Keratinocyte (primary cell): ENCODE results near the gene C14orf119. TPM values are rescaled to one million over a fixed set of nuclear protein-coding genes. Genes with fewer than 3 reads are reported as not detected.

Experiments
- DNase-seq: peaks from one replicate; pipeline ENCODE4 v3.0.0-alpha.2; 2011; ENCODE audit warnings: low read depth, missing footprints, low spot score
- FAIRE-seq: peaks from 2 replicates; lab custom pipeline; 2011; peaks lifted over from hg19 to GRCh38; lab: Jason Lieb, UNC
- H2AFZ ChIP-seq: 2 replicates; pipeline ENCODE4 v1.6.0; 2012; ENCODE audit warnings: low read length, control low read depth, inconsistent platforms; ENCODE audit not compliant: control insufficient read depth
- H3K27ac ChIP-seq: 2 replicates; pipeline ENCODE4 v1.5.1; 2011; ENCODE audit warnings: low read length; ENCODE audit not compliant: control insufficient read depth, insufficient read depth
- H3K27me3 ChIP-seq: 3 replicates; pipeline ENCODE4 v1.6.0; 2011; ENCODE audit warnings: low read length; ENCODE audit not compliant: control insufficient read depth, insufficient read depth; ENCODE audit errors: extremely low read depth
- H3K36me3 ChIP-seq, 2 experiments: 2 replicates in 1 of 2; 3 replicates in 1 of 2; pipeline ENCODE4 v1.5.1; 2011; ENCODE audit warnings: low read length in 2 of 2, mild to moderate bottlenecking in 1 of 2; ENCODE audit not compliant: control insufficient read depth in 2 of 2, insufficient read depth in 2 of 2; ENCODE audit errors: extremely low read depth in 1 of 2
- H3K4me1 ChIP-seq: 3 replicates; pipeline ENCODE4 v1.5.1; 2011; ENCODE audit warnings: low read length; ENCODE audit not compliant: control insufficient read depth, insufficient read depth; ENCODE audit errors: extremely low read depth
- H3K4me2 ChIP-seq: 3 replicates; pipeline ENCODE4 v1.6.0; 2011; ENCODE audit warnings: low read depth, low read length; ENCODE audit not compliant: control insufficient read depth, insufficient read depth; ENCODE audit errors: extremely low read depth
- H3K4me3 ChIP-seq, 3 experiments: fragments of 200-600 bp in 1 of 3; sonication (generic) in 1 of 3; 2 replicates in 2 of 3; 3 replicates in 1 of 3; pipeline ENCODE4 v1.5.1; 2011 to 2016; ENCODE audit warnings: low read length in 3 of 3, mild to moderate bottlenecking in 3 of 3, control low read depth in 2 of 3, inconsistent platforms in 1 of 3, low read depth in 1 of 3, mixed read lengths in 1 of 3, mixed run types in 1 of 3, moderate library complexity in 1 of 3; ENCODE audit not compliant: control insufficient read depth in 2 of 3, insufficient read depth in 2 of 3; ENCODE audit errors: extremely low read depth in 1 of 3
- H3K79me2 ChIP-seq: 2 replicates; pipeline ENCODE4 v1.6.0; 2012; ENCODE audit warnings: low read length; ENCODE audit not compliant: control insufficient read depth, insufficient read depth
- H3K9ac ChIP-seq: 3 replicates; pipeline ENCODE4 v1.6.0; 2011; ENCODE audit warnings: low read length; ENCODE audit not compliant: control insufficient read depth, insufficient read depth; ENCODE audit errors: extremely low read depth
- H3K9me1 ChIP-seq: 3 replicates; pipeline ENCODE4 v1.6.0; 2011; ENCODE audit warnings: low read length; ENCODE audit not compliant: control insufficient read depth, insufficient read depth; ENCODE audit errors: extremely low read depth
- H3K9me3 ChIP-seq: 2 replicates; pipeline ENCODE4 v1.5.1; 2012; ENCODE audit warnings: low read depth, low read length; ENCODE audit not compliant: control insufficient read depth
- H4K20me1 ChIP-seq: 3 replicates; pipeline ENCODE4 v1.6.0; 2011; ENCODE audit warnings: low read length; ENCODE audit not compliant: control insufficient read depth, insufficient read depth; ENCODE audit errors: extremely low read depth
- EZH2 ChIP-seq: IDR thresholded peaks from one replicate; pipeline ENCODE4 v1.6.1; 2012; ENCODE audit warnings: inconsistent platforms, mild to moderate bottlenecking, low read length, moderate library complexity
- dilution Hi-C: fragments of 300-500 bp; cut with MboI; formaldehyde crosslinking; loops from one replicate; pipeline ENCODE4 v1.7.0; 2020; ENCODE audit warnings: low sequenced_read_pairs; ENCODE audit not compliant: extremely low pct_ligation_motif_present
- polyA plus RNA-seq, 5 experiments: library from polyadenylated mRNA; depleted of rRNA in 3 of 5; stranded (reverse) in 3 of 5; stranded (forward) in 1 of 5; unstranded in 1 of 5; fragments of >200 nt; gene quantifications; 1 replicate in 1 of 5; 2 replicates in 3 of 5; 3 replicates in 1 of 5; pipeline versions ENCODE4 v1.2.1 to v1.2.3, GENCODE V29; 2011 to 2012; ENCODE audit warnings: missing spikeins in 2 of 5, low read depth in 1 of 5, low replicate concordance in 1 of 5
- TF ChIP-seq, protein P1 (sequence below), 3 experiments: IDR thresholded peaks in 1 of 3; conservative IDR thresholded peaks in 1 of 3; optimal IDR thresholded peaks in 1 of 3; 2 replicates in 2 of 3; 3 replicates in 1 of 3; pipeline versions ENCODE3 to v1.5.1; 2011; ENCODE audit warnings: low read length in 3 of 3, mild to moderate bottlenecking in 3 of 3, moderate library complexity in 2 of 3, control low read depth in 1 of 3, inconsistent platforms in 1 of 3; ENCODE audit not compliant: insufficient read depth in 2 of 3; ENCODE audit errors: extremely low read depth in 1 of 3

The C14orf119 gene
- polyA plus RNA-seq, 1 donor (not counting 4 experiments of a cell fraction or from before 2014, with no cell fraction given): 73.7 TPM

DNA sequence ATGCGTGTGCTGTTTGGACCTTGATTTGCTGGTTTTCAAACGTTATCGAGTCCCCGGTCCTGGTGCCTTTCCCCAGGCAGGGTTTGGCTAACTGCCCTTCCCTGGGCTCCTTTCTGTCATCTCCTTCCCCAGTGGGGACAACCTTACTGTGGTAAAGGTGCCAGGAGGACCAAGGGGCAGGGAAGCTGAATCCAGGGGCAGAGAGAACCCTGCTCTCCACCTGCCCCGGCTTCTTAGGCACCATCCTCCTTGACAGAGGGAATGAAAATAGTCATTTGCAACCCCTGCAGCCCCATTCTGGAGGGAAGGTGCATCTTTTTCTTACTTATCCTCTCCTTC lies 18.8 kb downstream of the C14orf119 start:
- no peaks in the 10 kb centered on the region for H3K36me3 ChIP-seq
- H3K9me1 ChIP-seq: no peaks in the 10 kb centered on the region
- no peak overlapping the region for H2AFZ ChIP-seq
- H4K20me1 ChIP-seq: no peaks in the 10 kb centered on the region
- no peak for DNase-seq
- no peaks in the 10 kb centered on the region for H3K27me3 ChIP-seq
- no peaks in the 10 kb centered on the region for H3K79me2 ChIP-seq
- no peak overlapping the region for H3K4me2 ChIP-seq
- no peak for FAIRE-seq
- no peak overlapping the region for H3K27ac ChIP-seq
- H3K9ac ChIP-seq: no peak overlapping the region
- dilution Hi-C loops: no loop called here
- peaks cover 21% of the 10 kb centered on the region for H3K4me1 ChIP-seq
- H3K9me3 ChIP-seq: no peaks in the 10 kb centered on the region
- H3K4me3 ChIP-seq: no peak overlapping the region
- TF ChIP-seq, protein P1, sequence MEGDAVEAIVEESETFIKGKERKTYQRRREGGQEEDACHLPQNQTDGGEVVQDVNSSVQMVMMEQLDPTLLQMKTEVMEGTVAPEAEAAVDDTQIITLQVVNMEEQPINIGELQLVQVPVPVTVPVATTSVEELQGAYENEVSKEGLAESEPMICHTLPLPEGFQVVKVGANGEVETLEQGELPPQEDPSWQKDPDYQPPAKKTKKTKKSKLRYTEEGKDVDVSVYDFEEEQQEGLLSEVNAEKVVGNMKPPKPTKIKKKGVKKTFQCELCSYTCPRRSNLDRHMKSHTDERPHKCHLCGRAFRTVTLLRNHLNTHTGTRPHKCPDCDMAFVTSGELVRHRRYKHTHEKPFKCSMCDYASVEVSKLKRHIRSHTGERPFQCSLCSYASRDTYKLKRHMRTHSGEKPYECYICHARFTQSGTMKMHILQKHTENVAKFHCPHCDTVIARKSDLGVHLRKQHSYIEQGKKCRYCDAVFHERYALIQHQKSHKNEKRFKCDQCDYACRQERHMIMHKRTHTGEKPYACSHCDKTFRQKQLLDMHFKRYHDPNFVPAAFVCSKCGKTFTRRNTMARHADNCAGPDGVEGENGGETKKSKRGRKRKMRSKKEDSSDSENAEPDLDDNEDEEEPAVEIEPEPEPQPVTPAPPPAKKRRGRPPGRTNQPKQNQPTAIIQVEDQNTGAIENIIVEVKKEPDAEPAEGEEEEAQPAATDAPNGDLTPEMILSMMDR (optimal IDR thresholded peaks at IDR 0.05 in 1 of 3, IDR thresholded peaks at IDR 0.05 in 1 of 3, conservative IDR thresholded peaks at IDR 0.05 in 1 of 3; ENCODE audit: extremely low read depth in 1 of 3, insufficient read depth in 2 of 3, low read length in 3 of 3): no peak
- no peak for TF ChIP-seq EZH2

GRCh38 chr14:23114669-23115038 lies 19.3 kb downstream of the C14orf119 start:
- peak overlapping the region; percentile 31 for H2AFZ ChIP-seq
- H3K36me3 ChIP-seq: no peaks in the 10 kb centered on the region
- DNase-seq: no peak
- H3K9me3 ChIP-seq: no peaks in the 10 kb centered on the region
- H3K9ac ChIP-seq: peak overlapping the region; percentile 42
- FAIRE-seq: no peak
- no peaks in the 10 kb centered on the region for H3K27me3 ChIP-seq
- TF ChIP-seq, protein P1 (optimal IDR thresholded peaks at IDR 0.05 in 1 of 3, IDR thresholded peaks at IDR 0.05 in 1 of 3, conservative IDR thresholded peaks at IDR 0.05 in 1 of 3; ENCODE audit: extremely low read depth in 1 of 3, insufficient read depth in 2 of 3, low read length in 3 of 3): peak in 1 of 3 experiments; percentile 25
- no peak for TF ChIP-seq EZH2
- no peaks in the 10 kb centered on the region for H4K20me1 ChIP-seq
- peak overlapping the region in 2 of 3 experiments; percentile 16 to 50 for H3K4me3 ChIP-seq
- no peaks in the 10 kb centered on the region for H3K9me1 ChIP-seq
- dilution Hi-C loops: no loop called here
- H3K27ac ChIP-seq: peak overlapping the region; percentile 84
- H3K79me2 ChIP-seq: no peaks in the 10 kb centered on the region
- peak overlapping the region; percentile 86 for H3K4me2 ChIP-seq
- peaks cover 21% of the 10 kb centered on the region for H3K4me1 ChIP-seq
